ENCODE results near the gene TSPAN9.

Gene TSPAN9

GRCh38 chr12:3147260-3147659 is 70.1 kb downstream of the TSPAN9 start:
- DNase-seq = no peak

- DNase-seq = no peak
These were observed 71.3 kb downstream of the TSPAN9 start for GRCh38 chr12:3148366-3149000.

- no peak for DNase-seq
These were observed 72.5 kb downstream of the TSPAN9 start for GRCh38 chr12:3149515-3150307.

- no peak for DNase-seq
These were observed 73.1 kb downstream of the TSPAN9 start for GRCh38 chr12:3150308-3150670.

- no peak for DNase-seq
These were observed 74.0 kb downstream of the TSPAN9 start for GRCh38 chr12:3150931-3151835.

- no peak for DNase-seq
These were observed 74.9 kb downstream of the TSPAN9 start for GRCh38 chr12:3152011-3152511.

GRCh38 chr12:3152892-3153291 is 75.7 kb downstream of the TSPAN9 start:
- no peak for DNase-seq

- DNase-seq = no peak
These were observed 76.8 kb downstream of the TSPAN9 start for GRCh38 chr12:3154006-3154405.

GRCh38 chr12:3155702-3156370 is 78.7 kb downstream of the TSPAN9 start:
- no peak for DNase-seq

GRCh38 chr12:3157581-3158323 is 80.6 kb downstream of the TSPAN9 start:
- DNase-seq = no peak

- DNase-seq = no peak
These were observed 81.8 kb downstream of the TSPAN9 start for GRCh38 chr12:3158851-3159465.

GRCh38 chr12:3160081-3160480 is 82.9 kb downstream of the TSPAN9 start:
- no peak for DNase-seq

GRCh38 chr12:3161861-3162260 is 84.7 kb downstream of the TSPAN9 start:
- DNase-seq = no peak

- no peak for DNase-seq
These were observed 87.4 kb downstream of the TSPAN9 start for GRCh38 chr12:3164454-3165077.

- no peak for DNase-seq
These were observed 88.2 kb downstream of the TSPAN9 start for GRCh38 chr12:3165078-3165980.

GRCh38 chr12:3167636-3168035 is 90.5 kb downstream of the TSPAN9 start:
- no peak for DNase-seq

- DNase-seq = no peak
These were observed 91.3 kb downstream of the TSPAN9 start for GRCh38 chr12:3168223-3169221.

- DNase-seq = no peak
These were observed 93.4 kb downstream of the TSPAN9 start for GRCh38 chr12:3170423-3171194.
